ENCODE results near the gene MVB12B.

Gene MVB12B

DNA sequence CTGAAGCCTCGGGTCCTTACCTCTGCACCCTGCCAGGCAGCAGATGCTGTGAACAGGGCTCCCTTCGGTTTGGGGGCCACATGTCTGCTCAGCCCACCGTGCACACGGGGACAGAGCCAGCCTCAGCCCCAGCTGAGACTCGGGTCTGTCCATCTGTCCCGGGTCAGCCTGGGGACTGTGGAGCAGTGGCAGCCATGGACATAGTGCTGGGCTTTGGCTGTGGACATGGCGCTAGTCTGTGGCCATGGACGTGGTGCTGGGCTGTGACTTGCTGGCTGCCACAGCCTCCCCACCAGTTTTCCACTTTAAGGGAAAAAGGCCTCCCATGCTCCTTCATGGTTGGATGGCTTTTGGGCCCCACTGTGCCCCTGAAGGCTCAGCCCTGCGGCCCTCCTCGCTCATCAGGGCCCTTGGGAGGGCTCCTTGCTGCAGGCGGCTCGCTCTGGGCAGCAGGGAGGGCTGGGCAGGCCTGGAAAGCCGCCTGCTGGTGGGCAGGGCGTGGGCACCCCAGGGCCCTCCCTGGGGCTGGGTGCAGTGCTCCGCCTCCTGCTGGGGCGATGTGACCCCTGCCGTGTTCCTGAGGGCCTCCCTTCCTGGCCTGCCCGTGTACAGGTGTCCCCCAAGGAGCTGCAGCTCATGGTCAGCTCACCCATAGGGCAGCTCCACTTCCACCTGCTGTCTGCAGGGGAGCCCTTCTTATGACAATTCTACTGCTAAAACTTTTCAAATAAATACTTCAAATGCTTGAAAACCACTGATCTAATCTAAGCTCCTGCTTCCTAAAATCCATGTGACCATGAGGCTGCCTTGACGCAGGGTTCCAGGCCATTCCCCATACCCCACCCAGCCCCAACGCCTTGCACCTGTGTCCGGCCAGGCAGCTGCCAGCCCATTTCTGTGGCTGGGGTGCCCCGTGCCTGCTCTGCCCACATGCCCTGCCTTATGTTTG is 175.0 kb downstream of the MVB12B start:
- H3K27ac ChIP-seq (ENCODE audit: low read depth, low read length): no peak overlapping the region
- H3K4me1 ChIP-seq (ENCODE audit: control insufficient read depth, insufficient read depth, low read length, unreplicated experiment): peaks cover 12% of the 10 kb centered on the region
- H3K27me3 ChIP-seq (ENCODE audit: insufficient read depth, low read length): no peaks in the 10 kb centered on the region
- H3K4me3 ChIP-seq (ENCODE audit: low read depth, low read length): no peak overlapping the region
- no peaks in the 10 kb centered on the region for H3K36me3 ChIP-seq (ENCODE audit: insufficient read depth, low read length)
- H3K79me2 ChIP-seq (ENCODE audit: control insufficient read depth, insufficient read depth, low read length, unreplicated experiment): no peaks in the 10 kb centered on the region
- no peak overlapping the region for H2AFZ ChIP-seq (ENCODE audit: low read length, unreplicated experiment)

DNA sequence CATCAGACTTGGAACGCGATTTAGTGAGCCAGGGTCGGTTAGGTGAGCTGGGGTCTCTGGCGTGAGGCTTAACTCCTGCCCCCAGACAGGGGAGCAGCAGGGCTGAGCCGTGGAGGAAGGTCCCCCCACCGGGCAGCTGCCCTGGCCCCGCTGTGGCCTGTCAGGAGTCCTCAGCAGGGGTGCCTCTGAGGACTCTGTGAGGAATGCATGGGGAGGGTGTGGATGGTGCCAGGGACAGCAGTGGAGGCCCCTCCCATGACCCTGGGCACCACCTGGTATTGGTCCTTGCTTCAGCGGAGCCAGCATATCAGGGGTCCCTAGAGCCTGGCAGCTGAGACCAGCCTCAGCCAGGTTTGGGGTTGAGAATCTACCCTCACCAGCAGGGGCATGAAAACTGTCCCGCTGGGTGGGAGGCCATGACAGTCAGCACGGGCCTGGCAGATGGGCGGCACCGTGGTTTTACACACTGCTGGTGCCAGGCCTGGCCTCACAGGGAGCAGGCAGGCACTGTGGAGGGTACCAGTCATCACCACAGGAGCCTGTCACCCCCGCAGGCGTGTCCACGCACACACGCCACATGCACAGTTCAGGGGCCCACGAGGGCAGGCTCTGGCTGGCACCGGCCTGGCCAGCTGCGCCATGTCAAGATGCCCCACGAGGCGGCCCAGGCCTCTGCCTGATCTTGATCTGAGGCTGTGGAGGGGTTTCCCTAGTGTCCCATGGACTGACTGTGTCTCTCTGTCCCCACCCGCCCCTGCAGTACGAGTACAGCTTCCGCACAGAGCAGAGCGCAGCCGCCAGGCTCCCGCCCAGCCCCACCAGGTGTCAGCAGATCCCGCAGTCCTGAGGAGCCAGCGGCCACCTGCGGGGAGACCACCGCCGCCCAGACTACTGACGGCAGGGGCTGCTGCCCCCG is 176.0 kb downstream of the MVB12B start:
- Histone ChIP-seq H3K79me2 (ENCODE audit: control insufficient read depth, insufficient read depth, low read length, unreplicated experiment) (no peaks in the 10 kb centered on the region), H3K27me3 (ENCODE audit: insufficient read depth, low read length) (no peaks in the 10 kb centered on the region; the same call in 1 of the 2 replicates), H2AFZ (ENCODE audit: low read length, unreplicated experiment) (no peak overlapping the region), H3K4me3 (ENCODE audit: low read depth, low read length) (no peak overlapping the region), H3K36me3 (ENCODE audit: insufficient read depth, low read length) (no peaks in the 10 kb centered on the region), H3K27ac (ENCODE audit: low read depth, low read length) (no peak overlapping the region), H3K4me1 (ENCODE audit: control insufficient read depth, insufficient read depth, low read length, unreplicated experiment) (peaks cover 12% of the 10 kb centered on the region)

DNA sequence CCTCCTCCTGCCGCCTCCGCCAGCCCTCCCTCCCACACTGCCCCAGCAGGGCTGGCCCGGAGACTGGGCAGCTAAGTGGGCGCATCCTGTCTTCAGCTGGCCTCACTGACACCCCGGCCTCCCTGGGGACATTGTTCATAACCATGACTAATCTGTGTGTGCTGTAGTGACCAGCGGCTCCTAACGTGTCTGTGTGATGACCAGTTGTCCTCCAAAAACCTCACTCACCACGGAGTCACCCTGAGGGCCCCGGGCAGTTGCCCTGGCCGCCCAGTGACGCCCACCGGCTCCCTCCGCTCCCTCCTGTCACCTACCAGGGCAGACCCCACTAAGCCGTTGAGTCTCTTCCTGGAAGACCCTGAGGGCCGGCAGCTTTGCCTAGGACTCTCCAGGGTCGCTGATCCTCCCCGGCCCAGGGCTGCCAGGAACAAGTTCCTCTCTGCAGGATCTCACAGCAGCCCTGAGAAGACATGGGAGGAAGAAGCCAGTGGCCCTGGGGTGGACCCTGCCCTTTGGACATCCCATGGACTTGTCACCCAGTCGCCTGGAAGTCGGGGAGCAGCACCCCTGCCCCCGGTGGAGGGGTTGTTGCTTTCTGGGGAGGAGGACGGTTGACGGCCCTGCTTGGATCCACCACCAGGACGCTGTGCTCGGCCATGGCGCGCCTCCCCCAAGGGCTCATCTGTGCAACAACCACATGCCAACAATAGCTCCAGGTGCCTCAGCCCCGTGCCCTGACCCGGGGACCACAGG is 176.9 kb downstream of the MVB12B start:
- no peak overlapping the region for H3K27ac ChIP-seq (ENCODE audit: low read depth, low read length)
- no peaks in the 10 kb centered on the region for H3K79me2 ChIP-seq (ENCODE audit: control insufficient read depth, insufficient read depth, low read length, unreplicated experiment)
- H3K4me3 ChIP-seq (ENCODE audit: low read depth, low read length): no peak overlapping the region
- H3K4me1 ChIP-seq (ENCODE audit: control insufficient read depth, insufficient read depth, low read length, unreplicated experiment): peaks cover 12% of the 10 kb centered on the region
- no peaks in the 10 kb centered on the region; the same call in 1 of the 2 replicates for H3K27me3 ChIP-seq (ENCODE audit: insufficient read depth, low read length)
- no peaks in the 10 kb centered on the region for H3K36me3 ChIP-seq (ENCODE audit: insufficient read depth, low read length)
- H2AFZ ChIP-seq (ENCODE audit: low read length, unreplicated experiment): no peak overlapping the region

DNA sequence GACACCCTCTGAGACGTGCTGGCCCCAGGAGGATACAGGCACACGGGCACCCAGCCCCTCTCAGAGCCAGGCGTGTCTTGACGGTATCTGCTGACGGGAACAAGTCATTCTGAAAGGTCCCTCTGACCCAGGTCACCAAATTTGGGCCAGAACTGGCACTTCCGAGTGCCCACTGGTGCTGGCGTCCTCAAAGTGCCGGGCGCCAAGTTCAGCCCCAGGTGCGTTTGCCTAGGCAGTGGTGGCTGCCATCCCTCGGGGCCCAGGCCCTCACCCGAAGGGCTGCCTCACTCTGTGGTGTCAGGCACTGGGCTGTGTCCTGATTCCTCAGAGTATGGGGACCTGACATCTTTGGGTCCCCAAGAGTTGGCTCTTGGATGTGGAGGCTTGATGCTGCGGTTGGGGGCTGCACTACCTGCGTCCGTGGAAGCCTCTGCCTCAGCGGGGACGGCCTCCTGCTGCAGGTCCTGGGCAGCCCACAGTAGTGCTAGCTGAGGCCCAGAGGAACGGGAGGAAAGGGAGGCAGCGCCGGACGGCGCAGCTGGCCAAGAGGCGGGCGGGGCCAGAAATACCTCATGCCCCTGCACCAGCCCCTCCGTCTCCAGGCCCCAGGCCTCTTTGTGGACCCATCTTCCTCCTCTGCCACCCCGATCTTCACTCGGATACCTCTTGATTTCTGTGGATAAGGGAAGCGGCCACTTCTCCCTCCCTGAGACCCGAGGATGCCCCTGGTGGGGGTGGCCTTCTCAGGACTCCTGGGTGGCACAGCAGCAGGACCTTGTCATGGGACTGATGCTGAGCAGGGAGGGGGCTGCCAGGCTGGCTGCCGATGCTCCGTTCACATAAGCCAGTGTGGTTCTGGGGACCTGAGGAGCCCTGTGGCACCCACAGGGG is 177.7 kb downstream of the MVB12B start:
- Histone ChIP-seq H3K4me3 (ENCODE audit: low read depth, low read length) (no peak overlapping the region), H3K27ac (ENCODE audit: low read depth, low read length) (no peak overlapping the region), H3K27me3 (ENCODE audit: insufficient read depth, low read length) (peaks cover 4% of the 10 kb centered on the region; the same call in 1 of the 2 replicates), H3K36me3 (ENCODE audit: insufficient read depth, low read length) (no peaks in the 10 kb centered on the region), H3K79me2 (ENCODE audit: control insufficient read depth, insufficient read depth, low read length, unreplicated experiment) (no peaks in the 10 kb centered on the region), H3K4me1 (ENCODE audit: control insufficient read depth, insufficient read depth, low read length, unreplicated experiment) (peaks cover 12% of the 10 kb centered on the region), H2AFZ (ENCODE audit: low read length, unreplicated experiment) (no peak overlapping the region)

DNA sequence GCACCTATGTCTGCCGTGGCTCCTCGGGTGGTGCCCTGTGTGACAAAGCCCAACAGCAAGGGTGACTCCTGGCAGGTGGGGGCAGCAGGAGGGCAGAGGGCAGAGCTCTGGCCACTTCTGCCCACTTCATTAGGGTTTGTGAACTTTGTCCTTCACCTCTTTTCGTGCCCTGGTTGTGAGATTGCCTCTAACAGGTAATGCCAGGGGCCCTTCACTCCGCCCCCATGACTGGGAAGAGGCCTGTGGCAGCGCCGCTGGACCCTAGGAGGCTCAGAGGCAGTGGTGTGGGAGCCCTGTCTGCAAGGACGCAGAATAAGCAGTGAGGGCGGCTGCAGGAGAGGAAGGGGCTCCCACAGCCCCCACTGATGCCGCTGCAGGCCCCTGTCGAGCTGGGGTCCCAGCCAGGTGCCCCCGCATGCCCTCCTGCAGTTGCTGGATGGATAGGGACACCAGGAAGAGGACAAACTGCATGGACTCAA is 178.4 kb downstream of the MVB12B start:
- no peak overlapping the region for H2AFZ ChIP-seq (ENCODE audit: low read length, unreplicated experiment)
- no peak overlapping the region for H3K27ac ChIP-seq (ENCODE audit: low read depth, low read length)
- no peak overlapping the region for H3K4me3 ChIP-seq (ENCODE audit: low read depth, low read length)
- H3K4me1 ChIP-seq (ENCODE audit: control insufficient read depth, insufficient read depth, low read length, unreplicated experiment): peaks cover 12% of the 10 kb centered on the region
- H3K79me2 ChIP-seq (ENCODE audit: control insufficient read depth, insufficient read depth, low read length, unreplicated experiment): no peaks in the 10 kb centered on the region
- H3K27me3 ChIP-seq (ENCODE audit: insufficient read depth, low read length): peaks cover 6% of the 10 kb centered on the region
- no peaks in the 10 kb centered on the region for H3K36me3 ChIP-seq (ENCODE audit: insufficient read depth, low read length)

DNA sequence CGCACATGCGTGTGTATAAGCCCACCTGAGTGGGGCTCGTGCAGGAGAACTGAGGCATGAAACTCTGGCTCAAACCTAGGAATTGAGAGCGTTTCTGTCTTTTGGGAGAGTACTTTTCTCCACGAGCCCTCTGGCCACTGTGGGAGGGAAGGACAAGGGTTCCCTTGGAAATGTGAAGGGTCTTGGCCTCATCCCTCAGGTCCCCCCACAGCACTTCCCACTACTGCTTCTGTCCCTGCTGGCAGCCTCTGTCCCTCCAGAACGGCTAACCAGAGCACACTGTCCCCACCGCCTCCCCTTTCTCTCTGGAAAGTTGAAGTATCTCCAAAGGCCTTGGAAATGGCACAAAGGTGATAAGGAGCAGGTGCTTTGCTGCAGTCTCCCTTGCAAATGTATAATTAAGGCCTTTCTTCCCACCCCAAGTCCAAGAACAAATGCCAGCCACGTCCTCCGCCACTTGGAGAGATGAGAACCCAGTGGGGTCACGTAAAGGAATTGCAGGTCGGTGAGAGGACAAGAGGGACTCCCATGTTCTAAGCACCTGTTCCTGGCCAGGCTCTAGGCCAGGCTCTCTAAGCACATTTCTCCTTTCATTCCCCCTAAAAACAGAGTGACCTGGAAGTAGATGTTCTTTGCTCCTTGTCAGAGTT is 179.2 kb downstream of the MVB12B start:
- H3K4me1 ChIP-seq (ENCODE audit: control insufficient read depth, insufficient read depth, low read length, unreplicated experiment): peaks cover 12% of the 10 kb centered on the region
- H3K79me2 ChIP-seq (ENCODE audit: control insufficient read depth, insufficient read depth, low read length, unreplicated experiment): no peaks in the 10 kb centered on the region
- H3K4me3 ChIP-seq (ENCODE audit: low read depth, low read length): no peak overlapping the region
- H3K36me3 ChIP-seq (ENCODE audit: insufficient read depth, low read length): no peaks in the 10 kb centered on the region
- peaks cover 6% of the 10 kb centered on the region for H3K27me3 ChIP-seq (ENCODE audit: insufficient read depth, low read length)
- H2AFZ ChIP-seq (ENCODE audit: low read length, unreplicated experiment): no peak overlapping the region
- H3K27ac ChIP-seq (ENCODE audit: low read depth, low read length): no peak overlapping the region

DNA sequence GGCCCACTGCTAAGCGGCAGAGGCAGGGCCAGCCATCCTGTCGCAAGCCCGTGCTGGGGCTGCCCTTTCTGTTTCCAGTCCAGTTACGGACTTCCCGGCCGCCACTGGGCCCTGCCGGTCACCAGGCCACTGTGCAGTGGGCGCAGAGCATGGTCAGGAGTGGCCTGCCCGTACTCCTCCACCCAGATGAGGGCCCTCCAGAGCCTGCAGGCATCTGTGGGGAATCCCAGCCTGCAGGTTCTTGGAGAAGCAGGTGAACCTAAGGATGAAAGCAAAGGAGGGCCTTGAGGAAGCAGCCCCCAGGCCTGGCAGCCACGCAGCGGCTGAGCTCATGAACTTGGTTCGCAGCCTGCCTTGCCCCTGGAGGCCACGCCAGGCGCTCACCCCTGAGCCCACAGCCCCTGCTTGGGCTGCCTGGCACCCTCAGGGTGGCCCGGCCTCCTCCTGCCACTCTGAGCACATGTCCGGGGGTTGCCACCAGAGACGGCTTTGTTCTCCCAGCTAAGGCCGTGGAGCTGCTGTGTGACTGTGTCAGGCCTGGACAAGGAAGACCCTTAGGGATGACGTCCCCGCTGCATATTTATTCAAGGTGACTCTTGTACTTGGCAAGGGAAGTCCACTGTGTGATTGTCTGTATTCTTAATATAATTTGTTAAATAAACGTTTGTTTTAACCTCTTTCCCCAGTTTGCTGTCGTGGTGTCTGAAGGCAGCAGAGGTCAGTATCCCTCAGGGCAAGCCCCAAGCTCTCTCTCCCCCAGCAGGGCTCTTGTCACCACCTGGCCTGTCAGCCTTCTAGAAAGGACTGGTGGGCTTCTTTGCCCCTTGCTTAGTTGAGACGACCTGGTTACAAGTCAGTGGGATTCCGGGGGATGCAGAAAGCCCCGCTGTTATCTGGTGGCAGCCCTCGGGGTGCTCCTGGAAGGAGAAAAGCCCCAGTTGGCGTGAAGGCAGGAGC is 180.0 kb downstream of the MVB12B start:
- no peak overlapping the region for H2AFZ ChIP-seq (ENCODE audit: low read length, unreplicated experiment)
- no peak overlapping the region for H3K27ac ChIP-seq (ENCODE audit: low read depth, low read length)
- peaks cover 9% of the 10 kb centered on the region for H3K27me3 ChIP-seq (ENCODE audit: insufficient read depth, low read length)
- H3K79me2 ChIP-seq (ENCODE audit: control insufficient read depth, insufficient read depth, low read length, unreplicated experiment): no peaks in the 10 kb centered on the region
- no peaks in the 10 kb centered on the region for H3K36me3 ChIP-seq (ENCODE audit: insufficient read depth, low read length)
- no peak overlapping the region for H3K4me3 ChIP-seq (ENCODE audit: low read depth, low read length)
- peaks cover 12% of the 10 kb centered on the region for H3K4me1 ChIP-seq (ENCODE audit: control insufficient read depth, insufficient read depth, low read length, unreplicated experiment)

DNA sequence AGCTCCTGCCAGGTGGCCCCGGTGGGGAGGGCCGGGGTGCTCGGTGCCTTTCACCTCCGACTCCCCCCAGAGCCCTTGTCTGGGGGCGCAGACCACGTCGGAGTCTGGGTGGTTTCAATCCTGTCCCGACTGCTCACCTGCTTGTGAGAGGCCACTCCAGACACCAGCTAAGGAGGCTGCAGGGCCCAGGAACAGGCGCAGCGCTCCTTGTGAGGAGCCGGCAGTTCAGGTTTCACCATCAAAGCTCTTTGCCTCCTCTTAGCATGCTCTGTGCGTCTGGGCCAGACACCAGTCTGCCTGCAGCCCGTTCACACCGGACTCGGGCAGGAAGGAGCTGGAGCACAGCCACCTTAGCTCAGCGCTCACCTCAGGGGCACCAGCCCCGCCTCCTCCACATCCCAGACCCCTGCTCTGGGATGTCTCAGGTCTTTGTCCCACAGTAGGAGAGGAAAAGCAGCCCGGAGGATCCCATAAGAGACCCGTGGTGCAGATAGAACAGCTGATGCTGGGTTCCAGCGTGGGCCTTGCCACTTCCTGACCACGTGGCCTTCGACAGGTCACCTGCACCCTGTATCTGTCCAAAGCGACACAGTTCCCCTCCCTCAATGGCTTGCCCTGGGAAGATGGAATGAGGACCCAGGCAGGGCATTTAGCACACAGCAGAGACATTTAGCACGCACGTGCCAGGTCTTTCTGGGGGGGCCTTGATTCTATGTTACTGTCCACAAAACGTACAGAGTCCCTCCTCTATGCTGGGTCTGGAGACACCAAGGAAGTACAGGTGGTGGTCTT is 180.9 kb downstream of the MVB12B start:
- H3K4me3 ChIP-seq (ENCODE audit: low read depth, low read length): no peak overlapping the region
- H3K27me3 ChIP-seq (ENCODE audit: insufficient read depth, low read length): peaks cover 17% of the 10 kb centered on the region
- H3K4me1 ChIP-seq (ENCODE audit: control insufficient read depth, insufficient read depth, low read length, unreplicated experiment): peaks cover 12% of the 10 kb centered on the region
- no peak overlapping the region for H3K27ac ChIP-seq (ENCODE audit: low read depth, low read length)
- no peak overlapping the region for H2AFZ ChIP-seq (ENCODE audit: low read length, unreplicated experiment)
- no peaks in the 10 kb centered on the region for H3K79me2 ChIP-seq (ENCODE audit: control insufficient read depth, insufficient read depth, low read length, unreplicated experiment)
- no peaks in the 10 kb centered on the region for H3K36me3 ChIP-seq (ENCODE audit: insufficient read depth, low read length)

All from ACC112 (cell line).